ENCODE data around the gene PDE6A. TPM values are rescaled to one million over a fixed set of nuclear protein-coding genes. Genes with fewer than 3 reads are reported as not detected.

PDE6A gene
- total and polyA plus RNA-seq, 12 donors, result 0.14 to 1.6 (median 0.86) TPM

GRCh38 chr5:149827546-149827945 is 117.0 kb downstream of the PDE6A start:
- no peak overlapping the region for H3K4me3 ChIP-seq
- 86 to 96% (median 94%) methylated on average over 5 of the region's 5 CpGs for WGBS, 4 donors
- peaks cover 0 to 6% of the 10 kb centered on the region in 2 donors for H3K36me3 ChIP-seq (replicated peaks in 1 of 2)

GRCh38 chr5:149827086-149827485 is 117.5 kb downstream of the PDE6A start:
- H3K4me1 ChIP-seq (replicated peaks in 1 of 2), result no peaks in the 10 kb centered on the region
- DNase-seq, result no peak
- no peaks in the 10 kb centered on the region for H3K9me3 ChIP-seq (replicated peaks in 1 of 3)
- no peaks in the 10 kb centered on the region for H3K27me3 ChIP-seq
- WGBS, 4 donors, result 85 to 89% (median 88%) methylated on average over 5 of the region's 5 CpGs
- no peak for TF ChIP-seq CTCF (IDR thresholded peaks at IDR 0.05)
- TF ChIP-seq POLR2A (IDR thresholded peaks at IDR 0.05), result no peak
- intact Hi-C loops (cut with DNase I), result loop anchor here (5.0 to 10.0 kb wide), 2 partner anchors 92 to 170 kb away; partner anchors contain the start of gene PPARGC1B (in 1 of the 2)
- H3K36me3 ChIP-seq (replicated peaks in 1 of 2), result peaks cover 0 to 6% of the 10 kb centered on the region in 2 donors
- no peak overlapping the region for H3K4me3 ChIP-seq
- H3K27ac ChIP-seq, result no peak overlapping the region

More at GRCh38 chr5:149827546-149827945, 117.0 kb downstream of the PDE6A start:
- intact Hi-C loops (cut with DNase I), result loop anchor here (5.0 to 10.0 kb wide), 2 partner anchors 93 to 170 kb away; partner anchors contain the start of gene PPARGC1B (in 1 of the 2)
- H3K27ac ChIP-seq, result no peak overlapping the region
- no peaks in the 10 kb centered on the region for H3K4me1 ChIP-seq (replicated peaks in 1 of 2)
- no peak for DNase-seq
- H3K9me3 ChIP-seq (replicated peaks in 1 of 3), result no peaks in the 10 kb centered on the region
- H3K27me3 ChIP-seq, result no peaks in the 10 kb centered on the region
- TF ChIP-seq CTCF (IDR thresholded peaks at IDR 0.05), result no peak
- no peak for TF ChIP-seq POLR2A (IDR thresholded peaks at IDR 0.05)

GRCh38 chr5:149826574-149826973 is 118.0 kb downstream of the PDE6A start:
- DNase-seq, result no peak
- 60 to 82% (median 66%) methylated on average over 1 to 9 of the region's 9 CpGs for WGBS, 4 donors
- H3K4me3 ChIP-seq, result no peak overlapping the region
- no peaks in the 10 kb centered on the region for H3K27me3 ChIP-seq
- H3K4me1 ChIP-seq (replicated peaks in 1 of 2), result no peaks in the 10 kb centered on the region
- TF ChIP-seq CTCF (IDR thresholded peaks at IDR 0.05), result no peak
- no peak for TF ChIP-seq POLR2A (IDR thresholded peaks at IDR 0.05)
- H3K27ac ChIP-seq, result no peak overlapping the region
- peaks cover 0 to 6% of the 10 kb centered on the region in 2 donors for H3K36me3 ChIP-seq (replicated peaks in 1 of 2)
- intact Hi-C loops (cut with DNase I), result loop anchor here (5.0 to 10.0 kb wide), 2 partner anchors 92 to 169 kb away; partner anchors contain the start of gene PPARGC1B (in 1 of the 2)
- no peaks in the 10 kb centered on the region for H3K9me3 ChIP-seq (replicated peaks in 1 of 3)

- no peaks in the 10 kb centered on the region for H3K4me1 ChIP-seq (replicated peaks in 1 of 2)
- H3K36me3 ChIP-seq (replicated peaks in 1 of 2), result no peaks in the 10 kb centered on the region
- no peaks in the 10 kb centered on the region for H3K9me3 ChIP-seq (replicated peaks in 1 of 3)
- WGBS, 4 donors, result 60 to 76% (median 67%) methylated on average over 16 of the region's 16 CpGs
- peak in 3 of 7 donors; percentile 31 to 74 (median 41) for DNase-seq
- intact Hi-C loops (cut with DNase I), result loop anchor here (5.0 to 10.0 kb wide), 2 partner anchors 90 to 168 kb away; partner anchors contain the start of gene PPARGC1B (in 1 of the 2)
- H3K27me3 ChIP-seq, result no peaks in the 10 kb centered on the region
- no peak overlapping the region for H3K4me3 ChIP-seq
- H3K27ac ChIP-seq, result peak overlapping the region in 3 of 5 donors; percentile 15 to 74 (median 64)
- TF ChIP-seq CTCF (IDR thresholded peaks at IDR 0.05), result no peak
- no peak for TF ChIP-seq POLR2A (IDR thresholded peaks at IDR 0.05)
Measured at GRCh38 chr5:149824846-149825245, 119.7 kb downstream of the PDE6A start.

Data from adrenal gland (tissue), 12 donors.